ENCODE data around the gene COMMD9. TPM values are rescaled to one million over a fixed set of nuclear protein-coding genes. Genes with fewer than 3 reads are reported as not detected.
A peak's percentile ranks its signal among the peaks of the same experiment; 100 is the strongest.

COMMD9 gene
- 64.7 TPM for total RNA-seq
- polyA plus RNA-seq (ENCODE audit: insufficient read depth, low read depth, low replicate concordance), result 182 TPM
- long read RNA-seq, donor 1, transcript COMMD9-201 (6 exons, 2,954 nt), result major isoform, 13 of 14 reads
- long read RNA-seq, donor 1, partial matches to known transcripts, result 0 of 14 reads
- long read RNA-seq, donor 1, other reads (novel, unspliced or antisense), result 0 of 14 reads
- long read RNA-seq, donor 2, transcript COMMD9-201 (6 exons, 2,954 nt), result major isoform, 17 of 26 reads
- long read RNA-seq, donor 2, partial matches to known transcripts, result 5 of 26 reads
- long read RNA-seq, donor 2, other reads (novel, unspliced or antisense), result 0 of 26 reads
- long read RNA-seq, donor 3, transcript COMMD9-201 (6 exons, 2,954 nt), result major isoform, 36 of 52 reads
- long read RNA-seq, donor 3, partial matches to known transcripts, result 11 of 52 reads
- long read RNA-seq, donor 3, other reads (novel, unspliced or antisense), result 0 of 52 reads
- long read RNA-seq, donor 4, transcript COMMD9-201 (6 exons, 2,954 nt), result major isoform, 26 of 28 reads
- long read RNA-seq, donor 4, partial matches to known transcripts, result 0 of 28 reads
- long read RNA-seq, donor 4, other reads (novel, unspliced or antisense), result 0 of 28 reads
- long read RNA-seq, donor 5, partial matches to known transcripts, result 0 of 2 reads
- long read RNA-seq, donor 5, other reads (novel, unspliced or antisense), result 0 of 2 reads
- long read RNA-seq, donor 6, transcript COMMD9-201 (6 exons, 2,954 nt), result major isoform, 29 of 44 reads
- long read RNA-seq, donor 6, transcript COMMD9-208 (2 exons, 580 nt), result minor isoform, 5 of 44 reads
- long read RNA-seq, donor 6, partial matches to known transcripts, result 5 of 44 reads
- long read RNA-seq, donor 6, other reads (novel, unspliced or antisense), result 0 of 44 reads
- long read RNA-seq, donor 7, transcript COMMD9-201 (6 exons, 2,954 nt), result major isoform, 28 of 34 reads
- long read RNA-seq, donor 7, partial matches to known transcripts, result 0 of 34 reads
- long read RNA-seq, donor 7, other reads (novel, unspliced or antisense), result 3 of 34 reads
- long read RNA-seq, donor 8, transcript COMMD9-201 (6 exons, 2,954 nt), result major isoform, 16 of 26 reads
- long read RNA-seq, donor 8, partial matches to known transcripts, result 6 of 26 reads
- long read RNA-seq, donor 8, other reads (novel, unspliced or antisense), result 0 of 26 reads
- long read RNA-seq, donor 9, transcript COMMD9-201 (6 exons, 2,954 nt), result major isoform, 10 of 14 reads
- long read RNA-seq, donor 9, partial matches to known transcripts, result 0 of 14 reads
- long read RNA-seq, donor 9, other reads (novel, unspliced or antisense), result 0 of 14 reads
- long read RNA-seq, donor 10, transcript COMMD9-201 (6 exons, 2,954 nt), result major isoform, 16 of 17 reads
- long read RNA-seq, donor 10, partial matches to known transcripts, result 0 of 17 reads
- long read RNA-seq, donor 10, other reads (novel, unspliced or antisense), result 0 of 17 reads

- H3K4me3 ChIP-seq (ENCODE audit: low read length in 3 of 3), result peak within 1 kb of the TSS; percentile 85 to 100 (median 99)
- H3K27ac ChIP-seq (ENCODE audit: low read depth in 2 of 2, low read length in 2 of 2), result no peak within 1 kb of the TSS
- H3K4me1 ChIP-seq (ENCODE audit: control insufficient read depth in 2 of 3, insufficient read depth in 2 of 3, low read depth in 1 of 3, low read length in 3 of 3), result peaks cover 0 to 4% (median 0%) of the 10 kb centered on the region in 3 donors
- intact Hi-C loops (cut with DNase I), result no loop called here
- peak within 1 kb of the TSS; percentile 72 to 99 (median 84) for H3K9ac ChIP-seq (ENCODE audit: low read length in 3 of 3)
- DNase-seq (peak; percentile 95 to 98 (median 96)), FAIRE-seq (peak; percentile 54)
- TF ChIP-seq CTCF (IDR thresholded peaks at IDR 0.05; ENCODE audit: borderline replicate concordance, extremely low read depth, insufficient read depth), result no peak
- H3K9me3 ChIP-seq (ENCODE audit: control insufficient read depth in 2 of 3, insufficient read depth in 1 of 3, low read length in 3 of 3), result no peaks in the 10 kb centered on the region
- H3K27me3 ChIP-seq (ENCODE audit: control insufficient read depth, insufficient read depth, low read length), result no peaks in the 10 kb centered on the region
- no peaks in the 10 kb centered on the region for H3K36me3 ChIP-seq (ENCODE audit: control insufficient read depth in 2 of 3, insufficient read depth in 3 of 3, low read length in 3 of 3)
Measured at GRCh38 chr11:36289226-36289852, at the start of gene COMMD9. COMMD9 (minus strand) TSS chr11:36289424; CDS start chr11:36289412, 12 bp downstream.

- no peaks in the 10 kb centered on the region for H3K4me1 ChIP-seq (ENCODE audit: control insufficient read depth in 2 of 3, insufficient read depth in 2 of 3, low read depth in 1 of 3, low read length in 3 of 3)
- H3K9me3 ChIP-seq (ENCODE audit: control insufficient read depth in 2 of 3, insufficient read depth in 1 of 3, low read length in 3 of 3), result no peaks in the 10 kb centered on the region
- intact Hi-C loops (cut with DNase I), result no loop called here
- H3K27ac ChIP-seq (ENCODE audit: low read depth in 2 of 2, low read length in 2 of 2), result no peak overlapping the region
- no peak overlapping the region for H3K9ac ChIP-seq (ENCODE audit: low read length in 3 of 3)
- no peak for TF ChIP-seq CTCF (IDR thresholded peaks at IDR 0.05; ENCODE audit: borderline replicate concordance, extremely low read depth, insufficient read depth)
- DNase-seq, result peak in 1 of 5 donors; percentile 39
- no peak overlapping the region for H3K4me3 ChIP-seq (ENCODE audit: low read length in 3 of 3)
- FAIRE-seq, result no peak
- no peaks in the 10 kb centered on the region for H3K36me3 ChIP-seq (ENCODE audit: control insufficient read depth in 2 of 3, insufficient read depth in 3 of 3, low read length in 3 of 3)
- H3K27me3 ChIP-seq (ENCODE audit: control insufficient read depth, insufficient read depth, low read length), result no peaks in the 10 kb centered on the region
Measured at GRCh38 chr11:36333897-36334296, 44.7 kb upstream of the COMMD9 start.

GRCh38 chr11:36333468-36333867, 44.2 kb upstream of the COMMD9 start:
- no peak for TF ChIP-seq CTCF (IDR thresholded peaks at IDR 0.05; ENCODE audit: borderline replicate concordance, extremely low read depth, insufficient read depth)
- Histone ChIP-seq H3K27me3 (ENCODE audit: control insufficient read depth, insufficient read depth, low read length) (no peaks in the 10 kb centered on the region), H3K9ac (ENCODE audit: low read length in 3 of 3) (no peak overlapping the region), H3K27ac (ENCODE audit: low read depth in 2 of 2, low read length in 2 of 2) (no peak overlapping the region), H3K4me1 (ENCODE audit: control insufficient read depth in 2 of 3, insufficient read depth in 2 of 3, low read depth in 1 of 3, low read length in 3 of 3) (no peaks in the 10 kb centered on the region), H3K36me3 (ENCODE audit: control insufficient read depth in 2 of 3, insufficient read depth in 3 of 3, low read length in 3 of 3) (no peaks in the 10 kb centered on the region), H3K9me3 (ENCODE audit: control insufficient read depth in 2 of 3, insufficient read depth in 1 of 3, low read length in 3 of 3) (no peaks in the 10 kb centered on the region), H3K4me3 (ENCODE audit: low read length in 3 of 3) (no peak overlapping the region)
- intact Hi-C loops (cut with DNase I), result no loop called here
- FAIRE-seq (no peak), DNase-seq (no peak)
